GM21717 (cell line): ENCODE results near the gene VAT1L.

ENCODE experiments used
- ATAC-seq: cut with Tn5 transposase; IDR thresholded peaks from one replicate; pipeline ENCODE4 v1.9.1; 2021; ENCODE audit warnings: mild to moderate bottlenecking, moderate library complexity; ENCODE audit not compliant: unreplicated experiment

The VAT1L gene

GRCh38 chr16:77827032-77827431 is 38.7 kb downstream of the VAT1L start:
- no peak for ATAC-seq

GRCh38 chr16:77833921-77834634 is 45.7 kb downstream of the VAT1L start:
- ATAC-seq, result no peak

GRCh38 chr16:77834635-77835540 is 46.5 kb downstream of the VAT1L start:
- no peak for ATAC-seq

DNA sequence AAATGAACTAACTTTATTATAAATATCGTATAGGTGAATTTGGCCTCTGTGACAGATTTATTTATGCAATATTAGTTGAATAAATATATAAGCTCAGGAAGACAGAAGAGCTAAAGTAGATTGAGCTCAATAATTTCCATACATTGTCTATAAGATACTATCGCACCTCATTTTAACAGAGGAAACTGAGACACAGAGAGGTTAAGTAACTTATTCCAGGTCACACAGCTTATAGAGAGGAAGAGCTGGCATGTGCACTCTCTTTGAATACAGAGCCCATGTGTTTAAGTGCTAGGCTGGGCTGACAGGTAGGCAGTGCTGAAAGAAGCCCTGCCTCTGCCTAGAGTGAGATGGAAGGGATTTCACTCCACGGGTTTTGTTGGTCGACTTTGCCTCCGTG is 48.4 kb downstream of the VAT1L start:
- ATAC-seq, result no peak

GRCh38 chr16:77838597-77839255 is 50.4 kb downstream of the VAT1L start:
- ATAC-seq, result no peak

- ATAC-seq, result no peak
These were observed 51.7 kb downstream of the VAT1L start for GRCh38 chr16:77840093-77840492.

DNA sequence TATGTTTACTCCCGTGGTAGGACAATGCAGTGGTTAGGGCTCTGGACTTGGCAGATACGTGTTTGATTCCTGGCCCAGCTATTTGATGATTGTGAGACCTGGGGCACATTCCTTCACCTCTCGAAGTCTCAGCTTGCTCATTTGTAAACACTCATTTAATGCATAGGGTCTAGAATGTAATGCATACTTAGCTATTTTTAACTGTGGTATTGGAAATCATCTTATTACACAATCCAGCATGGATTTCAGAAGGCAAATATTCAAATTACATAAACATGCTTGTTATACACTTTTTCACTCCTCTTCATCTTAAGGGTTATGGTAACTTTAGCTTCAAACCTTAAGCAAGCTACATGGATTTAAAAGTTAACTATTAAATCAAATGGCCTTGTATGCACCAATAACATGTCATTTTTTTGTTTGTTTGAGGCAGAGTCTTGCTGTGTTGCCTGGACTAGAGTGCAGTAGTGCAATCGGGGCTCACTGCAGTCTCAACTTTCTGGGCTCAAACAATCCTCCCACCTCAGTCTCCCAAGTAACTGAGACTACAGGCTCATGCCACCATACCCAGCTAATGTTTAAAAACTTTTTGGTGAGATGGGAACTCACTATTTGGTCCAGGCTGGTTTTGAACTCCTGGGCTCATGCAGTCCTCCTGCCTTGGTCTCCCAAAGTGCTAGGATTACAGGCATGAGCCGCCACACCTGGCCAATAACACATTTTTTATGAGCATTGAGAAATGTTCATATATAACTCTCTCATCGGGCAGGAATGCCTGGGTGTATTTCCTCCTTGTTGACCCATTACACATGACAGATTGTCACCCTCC is 52.5 kb downstream of the VAT1L start:
- no peak for ATAC-seq

GRCh38 chr16:77841502-77841763 is 53.1 kb downstream of the VAT1L start:
- no peak for ATAC-seq

DNA sequence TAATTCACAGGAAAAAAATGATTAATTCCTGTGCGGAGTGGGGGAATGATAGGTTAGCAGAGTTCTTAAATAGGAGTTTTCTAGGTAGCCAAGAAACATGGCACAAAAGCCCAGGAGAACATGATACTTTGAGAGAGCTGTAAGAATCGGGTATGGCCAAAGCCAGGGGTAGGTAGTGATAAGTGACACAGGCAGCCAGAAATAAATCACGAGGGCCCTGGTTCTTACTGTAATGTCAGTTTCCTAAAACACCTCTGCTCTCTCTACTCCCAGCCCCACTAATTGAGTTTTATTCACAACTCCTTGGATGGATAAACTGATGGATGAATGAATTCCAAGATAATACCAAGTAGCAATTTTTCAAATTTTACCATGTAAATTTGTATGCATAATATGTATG is 54.1 kb downstream of the VAT1L start:
- ATAC-seq, result no peak

- ATAC-seq, result no peak
These were observed 55.0 kb downstream of the VAT1L start for GRCh38 chr16:77843405-77843804.

GRCh38 chr16:77844801-77845200 is 56.4 kb downstream of the VAT1L start:
- no peak for ATAC-seq

DNA sequence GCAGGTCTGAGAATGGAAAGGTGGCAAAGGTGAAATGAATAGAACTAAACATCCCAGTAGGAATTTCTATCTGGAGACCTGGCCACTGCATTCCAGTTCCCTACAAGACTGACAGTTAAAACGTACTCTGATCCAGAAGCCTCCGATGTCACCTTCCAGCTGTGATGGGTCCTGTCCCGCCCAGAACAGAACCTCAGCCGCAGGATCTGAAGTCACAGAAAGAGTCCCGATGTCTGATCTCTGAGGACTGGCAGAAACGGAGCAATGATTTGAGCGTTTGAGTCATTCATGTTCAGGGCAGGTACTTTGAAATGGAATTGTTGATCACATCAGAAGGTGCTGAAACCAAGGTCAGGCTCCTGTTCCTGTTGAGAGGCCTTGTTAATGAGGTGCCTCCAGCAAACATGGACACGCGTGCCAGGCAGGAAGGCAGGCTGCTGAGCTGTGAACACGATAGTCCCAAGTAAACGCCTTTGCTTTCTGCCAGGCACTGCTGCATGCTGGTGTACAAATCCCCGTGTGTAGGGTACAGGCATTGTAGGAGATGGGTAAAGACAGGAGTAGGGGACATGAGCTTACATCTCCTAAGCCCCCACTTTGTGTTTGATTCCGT is 61.4 kb downstream of the VAT1L start:
- no peak for ATAC-seq

DNA sequence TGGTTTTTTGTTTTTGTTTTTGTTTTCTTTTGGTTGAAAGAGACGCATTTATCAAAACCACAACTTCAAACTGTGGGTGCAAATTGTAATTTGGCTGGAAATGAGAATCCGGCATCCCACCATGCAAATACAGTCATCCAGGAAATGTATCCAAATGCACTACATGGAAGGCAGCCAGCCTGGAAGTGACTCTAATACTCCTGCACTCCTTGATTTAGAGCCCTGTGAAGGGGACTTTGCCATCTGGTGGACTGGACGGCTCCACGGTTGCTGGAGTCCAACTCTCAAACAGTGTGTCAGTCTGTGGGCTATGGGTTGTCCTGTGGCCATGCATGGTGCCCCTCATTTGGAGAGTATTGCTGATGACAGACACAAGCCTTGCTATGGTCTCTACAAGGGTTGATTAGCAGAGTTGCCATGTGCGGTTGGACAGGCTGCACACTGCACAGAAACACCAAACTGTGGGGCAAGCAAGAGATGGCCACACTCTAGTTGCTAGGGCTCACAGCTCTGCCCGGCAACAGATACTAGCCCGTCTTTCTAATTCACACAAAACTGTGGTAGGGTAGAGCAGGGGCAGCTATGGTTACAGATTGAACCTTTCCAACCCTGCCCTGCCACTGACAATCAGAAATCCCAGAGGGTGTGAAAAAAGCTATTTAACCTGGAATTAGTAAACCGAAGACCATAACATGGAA is 62.4 kb downstream of the VAT1L start:
- no peak for ATAC-seq

GRCh38 chr16:77853161-77853560 is 64.8 kb downstream of the VAT1L start:
- no peak for ATAC-seq

- ATAC-seq, result no peak
These were observed 68.2 kb downstream of the VAT1L start for GRCh38 chr16:77856438-77857160.

GRCh38 chr16:77858060-77858459 is 69.7 kb downstream of the VAT1L start:
- ATAC-seq, result no peak

- ATAC-seq, result no peak
These were observed 71.3 kb downstream of the VAT1L start for GRCh38 chr16:77859493-77860232.

- ATAC-seq, result no peak
These were observed 72.6 kb downstream of the VAT1L start for GRCh38 chr16:77860953-77861352.

- ATAC-seq, result no peak
These were observed 74.9 kb downstream of the VAT1L start for GRCh38 chr16:77863250-77863649.
